ENCODE results near the gene FUT9. TPM values are rescaled to one million over a fixed set of nuclear protein-coding genes. Genes with fewer than 3 reads are reported as not detected.

The FUT9 gene
- total and polyA plus RNA-seq, 10 of the 15 experiments (the other 5 are each of a cell fraction or from before 2014, with no cell fraction given): not detected

DNA sequence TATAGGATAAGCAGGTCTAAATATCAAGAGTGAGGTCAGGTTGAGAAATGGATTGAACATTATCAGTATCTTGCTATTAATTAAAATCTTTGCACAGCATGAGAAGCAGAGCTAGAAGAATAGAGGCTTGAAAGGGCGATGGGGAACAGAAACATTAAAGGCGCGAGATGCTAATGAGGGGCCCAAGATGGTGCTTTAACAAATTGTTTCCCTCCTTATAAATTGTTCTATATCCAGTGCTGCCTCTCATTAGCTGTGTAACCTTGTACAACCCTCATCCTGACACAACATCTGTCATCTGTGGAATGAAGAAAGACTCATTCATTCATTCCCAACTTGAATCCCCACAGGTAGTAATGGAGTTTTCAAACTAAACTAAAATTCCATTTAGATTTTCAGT is 57.8 kb downstream of the FUT9 start:
- Histone ChIP-seq H3K4me1 (ENCODE audit: control insufficient read depth, insufficient read depth, low read length) (no peaks in the 10 kb centered on the region), H2AFZ (ENCODE audit: control insufficient read depth, low read depth, low read length) (no peak overlapping the region), H4K20me1 (ENCODE audit: control insufficient read depth, insufficient read depth) (no peaks in the 10 kb centered on the region), H3K36me3 (ENCODE audit: control insufficient read depth in 2 of 2, insufficient read depth in 2 of 2, low read length in 1 of 2) (no peaks in the 10 kb centered on the region), H3K9ac (ENCODE audit: control insufficient read depth, insufficient read depth, low read length) (no peak overlapping the region), H3K27me3 (replicated peaks in 1 of 2; ENCODE audit: control insufficient read depth in 2 of 2, insufficient read depth in 2 of 2, low read length in 1 of 2) (no peaks in the 10 kb centered on the region), H3K27ac (ENCODE audit: control insufficient read depth, insufficient read depth) (no peak overlapping the region), H3K9me3 (replicated peaks; ENCODE audit: control insufficient read depth, insufficient read depth, low read length) (no peaks in the 10 kb centered on the region), H3K4me3 (no peak overlapping the region), H3K4me2 (ENCODE audit: control insufficient read depth, insufficient read depth) (no peak overlapping the region), H3K79me2 (ENCODE audit: control insufficient read depth, insufficient read depth, low read length) (no peaks in the 10 kb centered on the region)
- RAD21 ChIA-PET (ENCODE audit: unreplicated experiment): no interaction called here
- in situ Hi-C loops (cut with MboI): no loop called here
- POLR2A ChIA-PET: no interaction called here
- DNase-seq (ENCODE audit: low read depth, low spot score) (no peak), FAIRE-seq (no peak), ATAC-seq (no peak)
- intact Hi-C loops (cut with micrococcal nuclease; ENCODE audit: unreplicated experiment): no loop called here
- WGBS (ENCODE audit: insufficient coverage, insufficient replicate concordance, low lambda C conversion rate, missing lambda C conversion rate): 78% methylated on average over 3 of the region's 3 CpGs
- TF ChIP-seq, protein P1, sequence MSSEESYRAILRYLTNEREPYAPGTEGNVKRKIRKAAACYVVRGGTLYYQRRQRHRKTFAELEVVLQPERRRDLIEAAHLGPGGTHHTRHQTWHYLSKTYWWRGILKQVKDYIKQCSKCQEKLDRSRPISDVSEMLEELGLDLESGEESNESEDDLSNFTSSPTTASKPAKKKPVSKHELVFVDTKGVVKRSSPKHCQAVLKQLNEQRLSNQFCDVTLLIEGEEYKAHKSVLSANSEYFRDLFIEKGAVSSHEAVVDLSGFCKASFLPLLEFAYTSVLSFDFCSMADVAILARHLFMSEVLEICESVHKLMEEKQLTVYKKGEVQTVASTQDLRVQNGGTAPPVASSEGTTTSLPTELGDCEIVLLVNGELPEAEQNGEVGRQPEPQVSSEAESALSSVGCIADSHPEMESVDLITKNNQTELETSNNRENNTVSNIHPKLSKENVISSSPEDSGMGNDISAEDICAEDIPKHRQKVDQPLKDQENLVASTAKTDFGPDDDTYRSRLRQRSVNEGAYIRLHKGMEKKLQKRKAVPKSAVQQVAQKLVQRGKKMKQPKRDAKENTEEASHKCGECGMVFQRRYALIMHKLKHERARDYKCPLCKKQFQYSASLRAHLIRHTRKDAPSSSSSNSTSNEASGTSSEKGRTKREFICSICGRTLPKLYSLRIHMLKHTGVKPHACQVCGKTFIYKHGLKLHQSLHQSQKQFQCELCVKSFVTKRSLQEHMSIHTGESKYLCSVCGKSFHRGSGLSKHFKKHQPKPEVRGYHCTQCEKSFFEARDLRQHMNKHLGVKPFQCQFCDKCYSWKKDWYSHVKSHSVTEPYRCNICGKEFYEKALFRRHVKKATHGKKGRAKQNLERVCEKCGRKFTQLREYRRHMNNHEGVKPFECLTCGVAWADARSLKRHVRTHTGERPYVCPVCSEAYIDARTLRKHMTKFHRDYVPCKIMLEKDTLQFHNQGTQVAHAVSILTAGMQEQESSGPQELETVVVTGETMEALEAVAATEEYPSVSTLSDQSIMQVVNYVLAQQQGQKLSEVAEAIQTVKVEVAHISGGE (CRISPR knock-in tag; IDR thresholded peaks at IDR 0.05): no peak
- CTCF ChIA-PET: no interaction called here
- BruUV-seq (replicated peaks): no TSS peak
- SMC1A ChIA-PET (ENCODE audit: uncharacterized antibody, unreplicated experiment): no interaction called here

DNA sequence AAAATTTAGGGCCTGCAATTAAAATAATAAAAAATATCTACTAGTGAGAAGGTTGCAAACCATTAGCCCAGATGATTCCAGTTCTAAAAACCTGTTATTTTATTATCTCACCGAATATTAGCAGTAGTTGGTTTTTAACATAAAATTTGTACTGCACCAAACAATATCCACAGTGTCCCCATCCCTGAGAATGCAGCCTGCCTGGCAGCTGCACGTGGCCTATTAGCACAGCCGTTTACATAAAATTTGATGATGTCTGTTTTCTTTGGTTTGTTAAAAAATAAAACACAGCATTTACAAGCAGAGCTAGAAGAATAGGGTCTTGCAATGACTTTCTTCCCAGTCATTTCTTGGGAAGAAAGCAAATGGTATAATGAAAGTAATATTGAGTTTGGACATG is 58.2 kb downstream of the FUT9 start:
- ChIA-PET CTCF (no interaction called here), POLR2A (no interaction called here), RAD21 (ENCODE audit: unreplicated experiment) (no interaction called here), SMC1A (ENCODE audit: uncharacterized antibody, unreplicated experiment) (no interaction called here)
- Histone ChIP-seq H3K9me3 (replicated peaks; ENCODE audit: control insufficient read depth, insufficient read depth, low read length) (no peaks in the 10 kb centered on the region), H3K79me2 (ENCODE audit: control insufficient read depth, insufficient read depth, low read length) (no peaks in the 10 kb centered on the region), H3K4me3 (no peak overlapping the region), H3K27me3 (replicated peaks in 1 of 2; ENCODE audit: control insufficient read depth in 2 of 2, insufficient read depth in 2 of 2, low read length in 1 of 2) (no peaks in the 10 kb centered on the region), H4K20me1 (ENCODE audit: control insufficient read depth, insufficient read depth) (no peaks in the 10 kb centered on the region), H3K4me2 (ENCODE audit: control insufficient read depth, insufficient read depth) (no peak overlapping the region), H3K4me1 (ENCODE audit: control insufficient read depth, insufficient read depth, low read length) (no peaks in the 10 kb centered on the region), H3K36me3 (ENCODE audit: control insufficient read depth in 2 of 2, insufficient read depth in 2 of 2, low read length in 1 of 2) (no peaks in the 10 kb centered on the region), H2AFZ (ENCODE audit: control insufficient read depth, low read depth, low read length) (no peak overlapping the region), H3K9ac (ENCODE audit: control insufficient read depth, insufficient read depth, low read length) (no peak overlapping the region), H3K27ac (ENCODE audit: control insufficient read depth, insufficient read depth) (no peak overlapping the region)
- WGBS (ENCODE audit: insufficient coverage, insufficient replicate concordance, low lambda C conversion rate, missing lambda C conversion rate): 4% methylated on average over 3 of the region's 3 CpGs
- FAIRE-seq (no peak), ATAC-seq (no peak), DNase-seq (ENCODE audit: low read depth, low spot score) (no peak)
- no TSS peak for BruUV-seq (replicated peaks)
- TF ChIP-seq EZH2 (IDR thresholded peaks at IDR 0.05; ENCODE audit: borderline replicate concordance, control insufficient read depth, low read depth, low read length) (no peak), RB1 (IDR thresholded peaks at IDR 0.05; ENCODE audit: borderline replicate concordance) (no peak), KAT2A (conservative IDR thresholded peaks at IDR 0.05; ENCODE audit: control insufficient read depth, low read depth, low read length) (no peak), STAT3 (IDR thresholded peaks at IDR 0.05; ENCODE audit: low read depth, low read length) (no peak), POLR2AphosphoS2 (IDR thresholded peaks at IDR 0.05; ENCODE audit: low read depth, low read length) (no peak), RCOR1 (conservative IDR thresholded peaks at IDR 0.05; ENCODE audit: low read depth, low read length) (no peak)
- TF ChIP-seq, protein P2, sequence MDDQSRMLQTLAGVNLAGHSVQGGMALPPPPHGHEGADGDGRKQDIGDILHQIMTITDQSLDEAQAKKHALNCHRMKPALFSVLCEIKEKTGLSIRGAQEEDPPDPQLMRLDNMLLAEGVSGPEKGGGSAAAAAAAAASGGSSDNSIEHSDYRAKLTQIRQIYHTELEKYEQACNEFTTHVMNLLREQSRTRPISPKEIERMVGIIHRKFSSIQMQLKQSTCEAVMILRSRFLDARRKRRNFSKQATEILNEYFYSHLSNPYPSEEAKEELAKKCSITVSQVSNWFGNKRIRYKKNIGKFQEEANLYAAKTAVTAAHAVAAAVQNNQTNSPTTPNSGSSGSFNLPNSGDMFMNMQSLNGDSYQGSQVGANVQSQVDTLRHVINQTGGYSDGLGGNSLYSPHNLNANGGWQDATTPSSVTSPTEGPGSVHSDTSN (IDR thresholded peaks at IDR 0.05; ENCODE audit: insufficient replicate concordance, low read depth, low read length): no peak
- in situ Hi-C loops (cut with MboI): no loop called here
- intact Hi-C loops (cut with micrococcal nuclease; ENCODE audit: unreplicated experiment): no loop called here

Measured in GM12878 (cell line).